GM19025 (cell line): Measurements from ENCODE around the gene TMEM132C.

ENCODE experiments used
- ATAC-seq: cut with Tn5 transposase; IDR thresholded peaks from one replicate; pipeline ENCODE4 v1.9.1; 2021; ENCODE audit warnings: mild to moderate bottlenecking, low read depth, moderate library complexity; ENCODE audit not compliant: unreplicated experiment

The TMEM132C gene

GRCh38 chr12:128543971-128544370 is 277.0 kb downstream of the TMEM132C start:
- no peak for ATAC-seq

GRCh38 chr12:128548949-128549348 is 282.0 kb downstream of the TMEM132C start:
- ATAC-seq, result no peak

- no peak for ATAC-seq
These were observed 282.7 kb downstream of the TMEM132C start for GRCh38 chr12:128549601-128550218.

- no peak for ATAC-seq
These were observed 284.3 kb downstream of the TMEM132C start for GRCh38 chr12:128551266-128551665.

- no peak for ATAC-seq
These were observed 287.8 kb downstream of the TMEM132C start for GRCh38 chr12:128554546-128555304.

- ATAC-seq, result no peak
These were observed 290.3 kb downstream of the TMEM132C start for GRCh38 chr12:128557231-128557630.

GRCh38 chr12:128564956-128565355 is 298.0 kb downstream of the TMEM132C start:
- ATAC-seq, result no peak

GRCh38 chr12:128567730-128568129 is 300.8 kb downstream of the TMEM132C start:
- ATAC-seq, result no peak

- ATAC-seq, result peak; percentile 55
These were observed 303.5 kb downstream of the TMEM132C start for GRCh38 chr12:128570191-128571065.

GRCh38 chr12:128571906-128572810 is 305.2 kb downstream of the TMEM132C start:
- ATAC-seq, result no peak

- ATAC-seq, result no peak
These were observed 306.9 kb downstream of the TMEM132C start for GRCh38 chr12:128573907-128574306.

GRCh38 chr12:128578045-128578444 is 311.1 kb downstream of the TMEM132C start:
- no peak for ATAC-seq

- ATAC-seq, result no peak
These were observed 314.4 kb downstream of the TMEM132C start for GRCh38 chr12:128581321-128581761.

- ATAC-seq, result no peak
These were observed 316.5 kb downstream of the TMEM132C start for GRCh38 chr12:128583453-128583852.

GRCh38 chr12:128586451-128587029 is 319.6 kb downstream of the TMEM132C start:
- ATAC-seq, result no peak

GRCh38 chr12:128587918-128588317 is 320.9 kb downstream of the TMEM132C start:
- no peak for ATAC-seq

GRCh38 chr12:128592220-128592744 is 325.3 kb downstream of the TMEM132C start:
- no peak for ATAC-seq

GRCh38 chr12:128594521-128594920 is 327.6 kb downstream of the TMEM132C start:
- ATAC-seq, result no peak

- ATAC-seq, result no peak
These were observed 328.6 kb downstream of the TMEM132C start for GRCh38 chr12:128595609-128596008.
